Measurements from ENCODE around the gene AGMO. TPM values are rescaled to one million over a fixed set of nuclear protein-coding genes. Genes with fewer than 3 reads are reported as not detected.

AGMO gene
- total RNA-seq, 4 donors from 2014 or later, result 0.11 to 0.55 TPM; not detected in 2

- intact Hi-C loops (cut with DNase I; ENCODE audit: low total_unique reads), result no loop called here
- in situ Hi-C loops (cut with MboI; ENCODE audit: low sequenced_read_pairs in 4 of 4), result no loop called here
- no peaks in the 10 kb centered on the region for H3K36me3 ChIP-seq
- ATAC-seq, result no peak
- H3K9me3 ChIP-seq, result no peaks in the 10 kb centered on the region
- H3K4me3 ChIP-seq, result no peak overlapping the region
- no peak for DNase-seq
- no peaks in the 10 kb centered on the region for H3K4me1 ChIP-seq
- TF ChIP-seq POLR2A (IDR thresholded peaks at IDR 0.05) (no peak), CTCF (IDR thresholded peaks at IDR 0.05 in 4 of 5, conservative IDR thresholded peaks at IDR 0.05 in 1 of 5) (no peak)
- H3K27me3 ChIP-seq, result no peaks in the 10 kb centered on the region
- no peak overlapping the region for H3K27ac ChIP-seq
Measured at GRCh38 chr7:15219758-15220157, 342.1 kb downstream of the AGMO start.

GRCh38 chr7:15218261-15218660 lies 343.6 kb downstream of the AGMO start:
- no peak for ATAC-seq
- H3K36me3 ChIP-seq, result no peaks in the 10 kb centered on the region
- H3K4me1 ChIP-seq, result no peaks in the 10 kb centered on the region
- intact Hi-C loops (cut with DNase I; ENCODE audit: low total_unique reads) (no loop called here), in situ Hi-C loops (cut with MboI; ENCODE audit: low sequenced_read_pairs in 4 of 4) (no loop called here)
- H3K9me3 ChIP-seq, result no peaks in the 10 kb centered on the region
- no peak overlapping the region for H3K4me3 ChIP-seq
- H3K27me3 ChIP-seq, result no peaks in the 10 kb centered on the region
- DNase-seq, result no peak
- TF ChIP-seq POLR2A (IDR thresholded peaks at IDR 0.05), result no peak
- no peak for TF ChIP-seq CTCF (IDR thresholded peaks at IDR 0.05 in 4 of 5, conservative IDR thresholded peaks at IDR 0.05 in 1 of 5)
- H3K27ac ChIP-seq, result no peak overlapping the region

- H3K27ac ChIP-seq, result no peak overlapping the region
- TF ChIP-seq POLR2A (IDR thresholded peaks at IDR 0.05) (no peak), CTCF (IDR thresholded peaks at IDR 0.05 in 4 of 5, conservative IDR thresholded peaks at IDR 0.05 in 1 of 5) (no peak)
- ATAC-seq (no peak), DNase-seq (no peak)
- no peaks in the 10 kb centered on the region for H3K4me1 ChIP-seq
- H3K4me3 ChIP-seq, result no peak overlapping the region
- no peaks in the 10 kb centered on the region for H3K36me3 ChIP-seq
- in situ Hi-C loops (cut with MboI; ENCODE audit: low sequenced_read_pairs in 4 of 4), result no loop called here
- intact Hi-C loops (cut with DNase I; ENCODE audit: low total_unique reads), result no loop called here
- no peaks in the 10 kb centered on the region for H3K27me3 ChIP-seq
- no peaks in the 10 kb centered on the region for H3K9me3 ChIP-seq
Measured at GRCh38 chr7:15215616-15216015, 346.2 kb downstream of the AGMO start.

GRCh38 chr7:15214976-15215375 lies 346.8 kb downstream of the AGMO start:
- Histone ChIP-seq H3K4me3 (no peak overlapping the region), H3K36me3 (no peaks in the 10 kb centered on the region), H3K4me1 (no peaks in the 10 kb centered on the region), H3K9me3 (no peaks in the 10 kb centered on the region), H3K27me3 (no peaks in the 10 kb centered on the region), H3K27ac (no peak overlapping the region)
- ATAC-seq (no peak), DNase-seq (no peak)
- no peak for TF ChIP-seq POLR2A (IDR thresholded peaks at IDR 0.05)
- TF ChIP-seq CTCF (IDR thresholded peaks at IDR 0.05 in 4 of 5, conservative IDR thresholded peaks at IDR 0.05 in 1 of 5), result no peak
- intact Hi-C loops (cut with DNase I; ENCODE audit: low total_unique reads), result no loop called here
- in situ Hi-C loops (cut with MboI; ENCODE audit: low sequenced_read_pairs in 4 of 4), result no loop called here

DNA sequence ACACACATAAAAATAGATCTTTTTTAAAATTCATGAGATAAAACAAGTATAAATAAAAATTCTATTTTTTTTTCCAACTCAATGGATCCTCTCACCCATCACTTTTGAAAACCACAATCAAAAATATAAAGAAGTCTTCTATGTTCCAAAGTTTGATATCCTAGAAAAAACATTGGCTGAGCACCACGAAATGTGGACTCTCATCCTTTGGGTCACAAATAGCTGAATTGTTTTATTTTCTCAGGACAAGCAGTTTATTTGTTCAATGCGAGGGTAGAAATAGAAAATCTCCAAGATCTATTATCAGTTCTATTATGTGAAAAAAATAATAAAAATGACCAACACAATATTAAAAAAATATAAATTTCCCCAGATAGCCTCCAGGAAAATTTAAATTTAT lies 348.7 kb downstream of the AGMO start:
- no peak for DNase-seq
- Histone ChIP-seq H3K4me1 (no peaks in the 10 kb centered on the region), H3K27ac (no peak overlapping the region), H3K36me3 (no peaks in the 10 kb centered on the region), H3K27me3 (no peaks in the 10 kb centered on the region), H3K4me3 (no peak overlapping the region), H3K9me3 (no peaks in the 10 kb centered on the region)
- intact Hi-C loops (cut with DNase I; ENCODE audit: low total_unique reads) (no loop called here), in situ Hi-C loops (cut with MboI; ENCODE audit: low sequenced_read_pairs in 4 of 4) (no loop called here)
- TF ChIP-seq POLR2A (IDR thresholded peaks at IDR 0.05) (no peak), CTCF (IDR thresholded peaks at IDR 0.05 in 4 of 5, conservative IDR thresholded peaks at IDR 0.05 in 1 of 5) (no peak)
- ATAC-seq, result no peak
